GM18505 (cell line): Measurements from ENCODE around the gene DDT.
"Not testable (repeated sequence)": the region's sequence is repeated elsewhere in the genome, so short reads cannot be mapped to it uniquely, and the experiment has no call there.

ENCODE experiments used
- ATAC-seq: cut with Tn5 transposase; IDR thresholded peaks from one replicate; pipeline ENCODE4 v1.9.1; 2021; ENCODE audit not compliant: unreplicated experiment
- POLR2A ChIP-seq: IDR thresholded peaks from 4 replicates; pipeline ENCODE4 v1.6.1; 2011; ENCODE audit warnings: borderline replicate concordance; ENCODE audit not compliant: insufficient read depth, insufficient read length; ENCODE audit errors: extremely low read depth

DDT gene

DNA sequence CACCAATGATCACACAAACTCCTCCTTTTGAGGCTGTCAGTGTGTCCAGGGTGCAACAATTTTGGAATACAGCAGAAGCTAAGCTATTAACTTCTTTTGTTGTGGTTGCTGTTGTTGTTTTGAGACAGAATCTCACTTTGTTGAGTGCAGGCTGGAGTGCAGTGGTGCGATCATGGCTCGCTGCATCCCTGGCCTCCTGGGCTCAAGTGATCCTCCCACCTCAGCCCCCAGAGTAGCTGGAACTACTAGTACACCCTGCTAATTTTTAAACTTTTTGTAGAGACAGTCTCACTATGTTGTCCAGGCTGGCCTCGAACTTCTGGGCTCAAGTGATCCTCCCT, 35.3 kb downstream of the DDT start:
- no peak for TF ChIP-seq POLR2A
- ATAC-seq: no peak

DNA sequence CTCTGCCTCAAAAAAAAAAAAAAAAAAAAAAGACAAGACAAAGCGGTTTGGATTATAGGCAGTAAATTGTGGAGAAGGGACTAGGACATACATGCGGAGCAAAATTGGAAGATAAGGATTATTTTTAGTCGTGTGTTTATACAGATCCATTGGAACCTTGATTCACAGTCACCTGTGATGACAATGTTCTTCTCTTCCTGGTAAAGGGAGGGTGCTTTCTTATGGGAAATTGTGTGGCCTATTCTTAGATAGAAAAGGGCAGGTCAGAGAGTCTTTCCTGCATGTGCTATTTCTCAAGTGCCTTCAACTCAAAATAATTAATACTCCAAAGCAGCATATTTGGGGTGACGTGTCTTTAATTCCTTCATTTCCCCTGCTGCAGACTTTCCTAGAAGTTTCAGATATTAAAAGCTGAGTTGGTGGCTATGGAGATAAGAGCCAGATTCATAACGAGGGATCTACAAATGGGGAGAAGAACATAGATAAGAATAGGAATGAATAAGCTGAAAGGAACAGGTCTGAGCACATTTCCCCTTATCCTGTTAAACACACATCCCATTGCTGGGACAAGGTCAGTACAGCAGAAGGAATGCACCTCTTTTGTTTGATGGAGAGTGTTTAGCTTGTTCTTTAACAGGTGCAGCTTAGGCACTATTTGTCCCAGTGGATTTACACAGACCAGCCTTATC, 35.8 kb downstream of the DDT start:
- no peak for TF ChIP-seq POLR2A
- no peak for ATAC-seq

- ATAC-seq: no peak
- TF ChIP-seq POLR2A: no peak
These were observed 47.7 kb downstream of the DDT start for GRCh38 chr22:23926561-23926960.

DNA sequence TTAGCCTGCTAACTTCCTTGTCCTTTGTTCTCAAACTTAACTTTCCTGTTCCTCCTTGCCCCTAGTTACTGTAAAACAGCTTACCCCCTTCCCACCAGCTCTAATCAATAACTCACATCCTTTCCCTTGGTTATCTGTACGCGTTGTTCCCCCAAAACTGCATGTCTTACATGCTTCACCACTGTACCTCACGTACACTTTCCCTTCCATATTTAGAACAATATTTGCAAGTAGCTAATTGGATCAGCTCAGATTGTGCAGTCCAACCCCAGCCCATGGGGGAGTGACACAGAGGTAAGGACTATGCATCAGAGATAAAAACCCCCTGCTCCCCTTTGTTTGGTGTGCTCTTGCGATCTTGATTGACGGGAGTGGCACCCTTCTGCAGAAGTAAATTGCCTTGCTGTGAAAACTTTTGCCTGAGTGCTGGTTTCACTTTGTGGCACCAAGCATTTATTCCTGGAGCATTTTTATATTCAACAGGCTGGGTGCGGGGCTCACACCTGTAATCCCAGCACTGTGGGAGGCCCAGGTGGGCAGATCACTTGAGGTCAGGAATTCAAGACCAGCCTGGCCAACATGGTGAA, 49.1 kb downstream of the DDT start:
- ATAC-seq: no peak
- TF ChIP-seq POLR2A: no peak

DNA sequence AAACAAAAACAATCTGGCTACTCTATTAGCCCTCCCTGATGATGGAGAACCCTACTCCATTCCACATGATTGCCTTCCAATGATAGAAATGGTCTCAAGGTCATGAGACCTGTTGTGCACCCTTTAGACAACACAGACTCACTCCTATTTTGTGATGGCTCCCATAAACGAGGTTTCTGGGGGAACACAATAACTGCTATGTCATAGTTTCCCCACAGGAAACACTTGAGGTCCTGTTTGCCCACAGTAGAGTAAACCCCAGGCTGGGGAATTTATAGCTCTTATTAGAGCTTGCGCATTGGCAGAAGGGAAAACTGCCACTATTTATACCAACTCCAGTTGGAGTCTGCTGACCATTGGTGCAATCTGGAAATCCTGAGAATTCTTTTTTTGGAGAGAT, 51.3 kb downstream of the DDT start:
- no peak for TF ChIP-seq POLR2A
- ATAC-seq: no peak

- ATAC-seq: not testable (repeated sequence)
These were observed 52.5 kb downstream of the DDT start for GRCh38 chr22:23921586-23922201.
